SK-N-MC (cell line): Measurements from ENCODE around the gene GLRA3.

ENCODE experiments used
- EZH2 ChIP-seq: fragments of 200-600 bp; sonication (generic); IDR thresholded peaks from one replicate; pipeline ENCODE4 v1.6.1; 2017; ENCODE audit warnings: antibody characterized with exemption
- FOXP2 ChIP-seq: optimal IDR thresholded peaks from 2 replicates; pipeline ENCODE3; 2011; ENCODE audit warnings: mild to moderate bottlenecking, moderate library complexity; ENCODE audit not compliant: insufficient read depth; ENCODE audit errors: extremely low read length, control extremely low read depth
- POLR2AphosphoS5 ChIP-seq: IDR thresholded peaks from 2 replicates; pipeline ENCODE4 v1.6.1; 2012; ENCODE audit warnings: mild to moderate bottlenecking, low read depth, low read length, borderline replicate concordance

DNA sequence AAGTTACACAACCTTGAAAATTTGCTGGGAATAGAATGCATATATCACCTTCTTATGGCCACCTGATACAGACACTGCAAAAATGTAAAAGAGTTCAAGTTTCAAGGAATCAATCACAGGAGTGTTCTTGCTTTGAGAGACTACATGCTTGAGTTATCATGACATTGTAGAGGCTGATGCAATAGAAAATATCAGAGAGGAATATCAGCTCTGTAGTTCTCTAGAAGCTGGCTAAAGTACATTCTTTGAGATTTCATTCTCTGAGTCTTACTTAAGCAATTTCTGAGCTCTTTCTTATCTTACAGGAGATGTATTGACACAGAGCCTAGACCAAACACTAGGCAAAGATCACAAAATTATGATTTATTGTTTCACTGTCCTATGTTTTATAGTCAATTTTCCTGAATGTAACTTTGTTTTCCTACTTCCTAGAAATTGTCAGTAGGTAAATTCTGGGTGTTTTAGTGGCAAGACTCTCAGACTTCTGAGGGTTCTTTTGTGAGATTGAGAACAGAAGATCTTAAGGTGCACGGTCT, 154.7 kb downstream of the GLRA3 start:
- TF ChIP-seq POLR2AphosphoS5 (no peak), EZH2 (no peak), FOXP2 (no peak)
